NCI-H446 (cell line): Measurements from ENCODE around the gene BHLHA15.
"Not testable (repeated sequence)": the region's sequence is repeated elsewhere in the genome, so short reads cannot be mapped to it uniquely, and the experiment has no call there.

ENCODE experiments used
- DNase-seq, 2 experiments: peaks; one replicate each; lab custom pipeline; 2025; lab: John Stamatoyannopoulos, UW

The BHLHA15 gene

GRCh38 chr7:98210513-98211220, 572 bp upstream of the BHLHA15 start:
- no peak for DNase-seq

- DNase-seq: no peak
These were observed 665 bp downstream of the BHLHA15 start for GRCh38 chr7:98211676-98212531.

- DNase-seq: no peak
These were observed 1.3 kb downstream of the BHLHA15 start for GRCh38 chr7:98212532-98213041.

- DNase-seq: no peak
These were observed 2.2 kb downstream of the BHLHA15 start for GRCh38 chr7:98213296-98213887.

GRCh38 chr7:98213888-98214810, 2.9 kb downstream of the BHLHA15 start:
- DNase-seq: no peak

- DNase-seq: no peak
These were observed 3.6 kb downstream of the BHLHA15 start for GRCh38 chr7:98214811-98215321.

GRCh38 chr7:98215561-98216495, 4.6 kb downstream of the BHLHA15 start:
- no peak for DNase-seq

- DNase-seq: no peak
These were observed 5.8 kb downstream of the BHLHA15 start for GRCh38 chr7:98216941-98217622.

GRCh38 chr7:98217623-98218582, 6.7 kb downstream of the BHLHA15 start:
- DNase-seq: no peak

GRCh38 chr7:98219382-98219781, 8.1 kb downstream of the BHLHA15 start:
- not testable (repeated sequence) for DNase-seq

- DNase-seq: no peak
These were observed 10.6 kb downstream of the BHLHA15 start for GRCh38 chr7:98221611-98222532.

GRCh38 chr7:98222533-98223195, 11.4 kb downstream of the BHLHA15 start:
- no peak for DNase-seq

- DNase-seq: no peak
These were observed 12.2 kb downstream of the BHLHA15 start for GRCh38 chr7:98223351-98223897.

- no peak for DNase-seq
These were observed 12.9 kb downstream of the BHLHA15 start for GRCh38 chr7:98223898-98224700.

- DNase-seq: no peak
These were observed 13.5 kb downstream of the BHLHA15 start for GRCh38 chr7:98224701-98225181.
